ENCODE data around the gene CAMKV. TPM values are rescaled to one million over a fixed set of nuclear protein-coding genes. Genes with fewer than 3 reads are reported as not detected.
A peak's percentile ranks its signal among the peaks of the same experiment; 100 is the strongest.
"Not testable (repeated sequence)": the region's sequence is repeated elsewhere in the genome, so short reads cannot be mapped to it uniquely, and the experiment has no call there.

CAMKV gene
- under 1 TPM; 0.43 to 0.48 TPM for total RNA-seq

- DNase-seq (ENCODE audit: low spot score in 2 of 2), result peak in 1 of 2 donors; percentile 22
- Mint-ChIP-seq H3K9me3 (no peaks in the 10 kb centered on the region), H3K36me3 (no peaks in the 10 kb centered on the region), H3K27ac (no peak within 1 kb of the TSS)
- ATAC-seq, result peak; percentile 51 to 62
These were observed at the start of gene CAMKV for GRCh38 chr3:49869525-49870126. TSS of gene CAMKV (minus strand) at chr3:49869906. CDS start at chr3:49862388, 7,518 bp downstream.

- H3K27ac Mint-ChIP-seq, result peak overlapping the region in 1 of 2 donors; percentile 12
- H3K36me3 Mint-ChIP-seq; DNase-seq (ENCODE audit: low spot score in 2 of 2); H3K9me3 Mint-ChIP-seq; ATAC-seq: not testable (repeated sequence)
These were observed 48.3 kb upstream of the CAMKV start for GRCh38 chr3:49917806-49918590.

GRCh38 chr3:49916686-49917085 is 47.0 kb upstream of the CAMKV start:
- no peaks in the 10 kb centered on the region for H3K36me3 Mint-ChIP-seq
- H3K9me3 Mint-ChIP-seq, result no peaks in the 10 kb centered on the region
- no peak overlapping the region for H3K27ac Mint-ChIP-seq
- ATAC-seq (no peak), DNase-seq (ENCODE audit: low spot score in 2 of 2) (no peak)

GRCh38 chr3:49914906-49915305 is 45.2 kb upstream of the CAMKV start:
- H3K36me3 Mint-ChIP-seq, result peaks cover 0 to 4% of the 10 kb centered on the region in 2 donors
- H3K9me3 Mint-ChIP-seq, result no peaks in the 10 kb centered on the region
- ATAC-seq, result no peak
- DNase-seq (ENCODE audit: low spot score in 2 of 2), result no peak
- no peak overlapping the region for H3K27ac Mint-ChIP-seq

GRCh38 chr3:49912881-49913281 is 43.2 kb upstream of the CAMKV start:
- ATAC-seq (no peak), DNase-seq (ENCODE audit: low spot score in 2 of 2) (no peak)
- Mint-ChIP-seq H3K36me3 (peaks cover 0 to 5% of the 10 kb centered on the region in 2 donors), H3K9me3 (no peaks in the 10 kb centered on the region), H3K27ac (no peak overlapping the region)

GRCh38 chr3:49911611-49912010 is 41.9 kb upstream of the CAMKV start:
- ATAC-seq, result no peak
- H3K36me3 Mint-ChIP-seq, result peaks cover 0 to 5% of the 10 kb centered on the region in 2 donors
- DNase-seq (ENCODE audit: low spot score in 2 of 2), result no peak
- no peaks in the 10 kb centered on the region for H3K9me3 Mint-ChIP-seq
- H3K27ac Mint-ChIP-seq, result no peak overlapping the region

GRCh38 chr3:49911124-49911420 is 41.4 kb upstream of the CAMKV start:
- H3K36me3 Mint-ChIP-seq, result peaks cover 0 to 5% of the 10 kb centered on the region in 2 donors
- no peak for ATAC-seq

GRCh38 chr3:49910409-49911123 is 40.9 kb upstream of the CAMKV start:
- DNase-seq (ENCODE audit: low spot score in 2 of 2) (no peak), ATAC-seq (no peak)
- Mint-ChIP-seq H3K36me3 (peaks cover 0 to 5% of the 10 kb centered on the region in 2 donors), H3K9me3 (no peaks in the 10 kb centered on the region), H3K27ac (no peak overlapping the region)

More at GRCh38 chr3:49911124-49911420, 41.4 kb upstream of the CAMKV start:
- no peak for DNase-seq (ENCODE audit: low spot score in 2 of 2)
- Mint-ChIP-seq H3K27ac (no peak overlapping the region), H3K9me3 (no peaks in the 10 kb centered on the region)

- ATAC-seq (no peak), DNase-seq (ENCODE audit: low spot score in 2 of 2) (no peak)
- Mint-ChIP-seq H3K9me3 (no peaks in the 10 kb centered on the region), H3K36me3 (peaks cover 0 to 9% of the 10 kb centered on the region in 2 donors), H3K27ac (no peak overlapping the region)
These were observed 38.9 kb upstream of the CAMKV start for GRCh38 chr3:49908373-49909199.

- peak; percentile 25 to 47 for ATAC-seq
- Mint-ChIP-seq H3K36me3 (peaks cover 0 to 9% of the 10 kb centered on the region in 2 donors), H3K9me3 (no peaks in the 10 kb centered on the region), H3K27ac (peak overlapping the region; percentile 62 to 67)
- peak in 1 of 2 donors; percentile 55 for DNase-seq (ENCODE audit: low spot score in 2 of 2)
These were observed 36.5 kb upstream of the CAMKV start for GRCh38 chr3:49906073-49906743.

- not testable (repeated sequence) for H3K36me3 Mint-ChIP-seq
- peak overlapping the region in 1 of 2 donors; percentile 86 for H3K27ac Mint-ChIP-seq
These were observed 34.7 kb upstream of the CAMKV start for GRCh38 chr3:49904448-49904847.

GRCh38 chr3:49903451-49904424 is 34.0 kb upstream of the CAMKV start, which contains the start of gene MST1R:
TSS of gene MST1R (minus strand) at chr3:49903873. CDS start at chr3:49903609, 264 bp downstream.
- Mint-ChIP-seq H3K36me3 (peaks cover 0 to 4% of the 10 kb centered on the region in 2 donors), H3K27ac (peak within 1 kb of the TSS; percentile 86 to 95), H3K9me3 (no peaks in the 10 kb centered on the region)
- ATAC-seq (peak; percentile 98), DNase-seq (ENCODE audit: low spot score in 2 of 2) (peak; percentile 85 to 95)

More at GRCh38 chr3:49904448-49904847, 34.7 kb upstream of the CAMKV start:
- not testable (repeated sequence) for ATAC-seq; DNase-seq (ENCODE audit: low spot score in 2 of 2); H3K9me3 Mint-ChIP-seq

- Mint-ChIP-seq H3K27ac (no peak overlapping the region), H3K36me3 (peaks cover 0 to 4% of the 10 kb centered on the region in 2 donors), H3K9me3 (no peaks in the 10 kb centered on the region)
- ATAC-seq, result no peak
- DNase-seq (ENCODE audit: low spot score in 2 of 2), result no peak
These were observed 33.0 kb upstream of the CAMKV start for GRCh38 chr3:49902511-49903345.

Measured in activated naive CD4-positive, alpha-beta T cell treated with anti-CD3 and anti-CD28 coated beads, Interleukin-2, amount 50 U/mL, for 72 hours (primary cell).